ENCODE measurements around the gene HOXA7. TPM values are rescaled to one million over a fixed set of nuclear protein-coding genes. Genes with fewer than 3 reads are reported as not detected.

HOXA7 gene
- total and polyA plus RNA-seq, 8 donors = 0.06 to 0.49 (median 0.17) TPM; not detected in 3

GRCh38 chr7:27137640-27138315 is 18.7 kb downstream of the HOXA7 start:
- intact Hi-C loops (cut with DNase I) = no loop called here
- no peaks in the 10 kb centered on the region for H3K36me3 ChIP-seq
- FAIRE-seq (no peak), ATAC-seq (no peak), DNase-seq (no peak)
- WGBS, 2 donors = 31 to 37% methylated on average over 2 of the region's 2 CpGs
- peaks cover 3 to 73% (median 19%) of the 10 kb centered on the region in 4 donors for H3K27me3 ChIP-seq
- no peak for TF ChIP-seq CTCF (IDR thresholded peaks at IDR 0.05)
- H3K4me1 ChIP-seq = no peaks in the 10 kb centered on the region
- no peaks in the 10 kb centered on the region for H3K9me3 ChIP-seq
- no peak overlapping the region for H3K4me3 ChIP-seq
- no peak overlapping the region for H3K27ac ChIP-seq

GRCh38 chr7:27134392-27134791 is 22.1 kb downstream of the HOXA7 start:
- intact Hi-C loops (cut with DNase I) = no loop called here
- ATAC-seq (peak in 1 of 4 donors; percentile 17), DNase-seq (no peak), FAIRE-seq (no peak)
- Histone ChIP-seq H3K27me3 (peaks cover 0 to 76% (median 21%) of the 10 kb centered on the region in 4 donors), H3K4me1 (no peaks in the 10 kb centered on the region), H3K4me3 (no peak overlapping the region), H3K36me3 (no peaks in the 10 kb centered on the region), H3K27ac (no peak overlapping the region), H3K9me3 (no peaks in the 10 kb centered on the region)
- no peak for TF ChIP-seq CTCF (IDR thresholded peaks at IDR 0.05)
- WGBS, 2 donors = 12 to 14% methylated on average over 2 of the region's 2 CpGs

GRCh38 chr7:27133409-27134231 is 22.9 kb downstream of the HOXA7 start:
- no peak for FAIRE-seq

GRCh38 chr7:27132978-27133377 is 23.5 kb downstream of the HOXA7 start:
- WGBS, 2 donors = 15 to 18% methylated on average over 6 of the region's 6 CpGs
- Histone ChIP-seq H3K9me3 (no peaks in the 10 kb centered on the region), H3K36me3 (no peaks in the 10 kb centered on the region), H3K4me3 (no peak overlapping the region), H3K27me3 (peaks cover 0 to 77% (median 18%) of the 10 kb centered on the region in 4 donors), H3K4me1 (no peaks in the 10 kb centered on the region), H3K27ac (no peak overlapping the region)
- no peak for DNase-seq
- no peak for ATAC-seq
- no peak for TF ChIP-seq CTCF (IDR thresholded peaks at IDR 0.05)
- FAIRE-seq = no peak
- intact Hi-C loops (cut with DNase I) = no loop called here

More at GRCh38 chr7:27133409-27134231, 22.9 kb downstream of the HOXA7 start:
- no peaks in the 10 kb centered on the region for H3K4me1 ChIP-seq
- no peaks in the 10 kb centered on the region for H3K9me3 ChIP-seq
- no peak overlapping the region for H3K27ac ChIP-seq
- intact Hi-C loops (cut with DNase I) = no loop called here
- no peak for TF ChIP-seq CTCF (IDR thresholded peaks at IDR 0.05)
- ATAC-seq (no peak), DNase-seq (no peak)
- H3K36me3 ChIP-seq = no peaks in the 10 kb centered on the region
- 12 to 15% methylated on average over 18 of the region's 18 CpGs for WGBS, 2 donors
- H3K27me3 ChIP-seq = peaks cover 0 to 77% (median 20%) of the 10 kb centered on the region in 4 donors
- H3K4me3 ChIP-seq = no peak overlapping the region
